HepG2 (cell line): ENCODE measurements around the gene EGR2. TPM values are rescaled to one million over a fixed set of nuclear protein-coding genes. Genes with fewer than 3 reads are reported as not detected.
A peak's percentile ranks its signal among the peaks of the same experiment; 100 is the strongest.

Experiments
- CBX5 ChIP-seq: sonication (generic); formaldehyde crosslinking; IDR thresholded peaks from 2 replicates; pipeline ENCODE4 v1.4.0; 2020; ENCODE audit warnings: missing genetic modification reagents, borderline replicate concordance
- NFKB2 ChIP-seq: sonication (generic); formaldehyde crosslinking; IDR thresholded peaks from 2 replicates; pipeline ENCODE4 v1.4.0; 2020; ENCODE audit warnings: missing genetic modification reagents, borderline replicate concordance
- NRL ChIP-seq: sonication (generic); formaldehyde crosslinking; IDR thresholded peaks from 2 replicates; pipeline ENCODE4 v1.5.0; 2020; ENCODE audit warnings: missing genetic modification reagents, mild to moderate bottlenecking, moderate library complexity, borderline replicate concordance
- POLR2G ChIP-seq: fragments of 200-400 bp; formaldehyde crosslinking; IDR thresholded peaks from 2 replicates; pipeline ENCODE4 v1.6.1; 2018; ENCODE audit warnings: mild to moderate bottlenecking, low read depth, low read length, moderate library complexity
- SMAD1 ChIP-seq: sonication (generic); formaldehyde crosslinking; IDR thresholded peaks from 2 replicates; pipeline ENCODE4 v1.4.0; 2020; ENCODE audit warnings: missing genetic modification reagents, low read depth, mild to moderate bottlenecking, borderline replicate concordance
- SRY ChIP-seq: sonication (generic); formaldehyde crosslinking; IDR thresholded peaks from 2 replicates; pipeline ENCODE4 v1.8.0; 2022; ENCODE audit warnings: mild to moderate bottlenecking, missing genetic modification reagents
- TEAD3 ChIP-seq: optimal IDR thresholded peaks from 2 replicates; pipeline ENCODE3; 2016; ENCODE audit warnings: borderline replicate concordance
- ZNF274 ChIP-seq: sonication (generic); formaldehyde crosslinking; IDR thresholded peaks from 2 replicates; pipeline ENCODE4 v1.5.1; 2020; ENCODE audit warnings: mild to moderate bottlenecking, missing genetic modification reagents
- ZNF773 ChIP-seq: sonication (generic); formaldehyde crosslinking; IDR thresholded peaks from 2 replicates; pipeline ENCODE4 v1.4.0; 2020; ENCODE audit warnings: missing genetic modification reagents, borderline replicate concordance
- polyA plus RNA-seq, 8 experiments: library from polyadenylated mRNA; depleted of rRNA in 3 of 8; stranded (reverse) in 7 of 8; unstranded in 1 of 8; fragments of >200 nt; fragmentation: Illumina TruSeq in 4 of 8; extraction: Trizol in 4 of 8; gene quantifications; 2 replicates each; pipeline versions ENCODE4 v1.2.1 to v1.2.3, GENCODE V29; 2011 to 2016; ENCODE audit warnings: low read depth in 4 of 8, missing spikeins in 1 of 8, mixed read lengths in 1 of 8; ENCODE audit not compliant: insufficient read depth in 1 of 8
- total RNA-seq, 5 experiments: library from RNA; depleted of rRNA; stranded (reverse); fragments of >200 nt; fragmentation: Illumina TruSeq; extraction: Trizol; gene quantifications; 2 replicates each; pipeline ENCODE4 v1.2.3, GENCODE V29; 2016; ENCODE audit warnings: low read depth in 1 of 5
- TF ChIP-seq, protein P1 (sequence below): sonication (generic); formaldehyde crosslinking; IDR thresholded peaks from 2 replicates; pipeline ENCODE4 v1.5.1; 2020; ENCODE audit warnings: mild to moderate bottlenecking, missing genetic modification reagents, moderate library complexity
- TF ChIP-seq, protein P2 (sequence below): sonication (generic); formaldehyde crosslinking; IDR thresholded peaks from 2 replicates; pipeline ENCODE4 v1.9.0; 2022; ENCODE audit warnings: missing genetic modification reagents, mild to moderate bottlenecking, borderline replicate concordance
- TF ChIP-seq, protein P3 (sequence below): sonication (generic); formaldehyde crosslinking; IDR thresholded peaks from 2 replicates; pipeline ENCODE4 v1.4.0; 2020; ENCODE audit warnings: missing genetic modification reagents

Gene EGR2
- total and polyA plus RNA-seq, 2 of the 13 experiments (the other 11 are each of a cell fraction or from before 2014, with no cell fraction given), result 0.11 to 0.15 TPM

DNA sequence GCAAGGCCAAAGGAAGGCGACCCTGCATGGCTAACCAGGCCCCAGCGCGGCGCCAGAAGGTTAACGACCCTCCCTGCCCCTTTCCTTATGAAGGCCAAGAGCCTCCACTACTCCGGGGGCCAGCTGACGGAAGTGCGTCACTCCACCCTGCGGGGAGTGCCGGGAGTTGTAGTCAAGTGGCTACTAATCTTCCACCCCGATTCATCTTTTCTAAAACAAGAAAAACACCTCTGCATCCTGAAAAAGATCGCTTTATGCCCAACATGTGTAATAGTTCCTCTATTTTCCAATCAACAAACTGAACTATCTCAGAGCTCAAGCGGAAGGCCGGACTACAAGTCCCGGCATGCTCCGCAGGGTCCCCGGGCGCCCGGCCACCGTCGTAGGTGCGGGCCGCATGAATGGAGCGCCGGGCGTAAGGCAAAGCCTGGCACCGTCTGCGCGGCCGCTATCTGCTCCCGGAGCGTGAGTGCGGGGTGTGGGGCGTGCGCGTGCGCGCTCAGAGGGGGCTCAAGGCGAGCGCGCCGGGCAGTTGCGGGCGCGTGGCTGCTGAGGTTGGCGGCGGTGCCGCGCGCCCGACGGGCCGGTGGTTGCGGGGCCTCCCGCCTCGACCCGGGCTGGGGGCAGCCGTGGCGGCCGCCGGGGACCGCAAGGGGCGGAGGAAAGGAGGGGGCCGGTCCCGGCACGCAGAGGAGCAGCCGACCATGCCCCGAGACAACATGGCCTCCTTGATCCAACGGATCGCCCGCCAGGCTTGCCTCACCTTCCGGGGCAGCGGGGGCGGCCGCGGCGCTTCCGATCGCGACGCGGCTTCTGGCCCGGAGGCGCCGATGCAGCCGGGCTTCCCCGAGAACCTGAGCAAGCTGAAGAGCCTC, 11.6 kb downstream of the EGR2 start, which contains the start of gene ADO (continued):
- TF ChIP-seq, protein P1, sequence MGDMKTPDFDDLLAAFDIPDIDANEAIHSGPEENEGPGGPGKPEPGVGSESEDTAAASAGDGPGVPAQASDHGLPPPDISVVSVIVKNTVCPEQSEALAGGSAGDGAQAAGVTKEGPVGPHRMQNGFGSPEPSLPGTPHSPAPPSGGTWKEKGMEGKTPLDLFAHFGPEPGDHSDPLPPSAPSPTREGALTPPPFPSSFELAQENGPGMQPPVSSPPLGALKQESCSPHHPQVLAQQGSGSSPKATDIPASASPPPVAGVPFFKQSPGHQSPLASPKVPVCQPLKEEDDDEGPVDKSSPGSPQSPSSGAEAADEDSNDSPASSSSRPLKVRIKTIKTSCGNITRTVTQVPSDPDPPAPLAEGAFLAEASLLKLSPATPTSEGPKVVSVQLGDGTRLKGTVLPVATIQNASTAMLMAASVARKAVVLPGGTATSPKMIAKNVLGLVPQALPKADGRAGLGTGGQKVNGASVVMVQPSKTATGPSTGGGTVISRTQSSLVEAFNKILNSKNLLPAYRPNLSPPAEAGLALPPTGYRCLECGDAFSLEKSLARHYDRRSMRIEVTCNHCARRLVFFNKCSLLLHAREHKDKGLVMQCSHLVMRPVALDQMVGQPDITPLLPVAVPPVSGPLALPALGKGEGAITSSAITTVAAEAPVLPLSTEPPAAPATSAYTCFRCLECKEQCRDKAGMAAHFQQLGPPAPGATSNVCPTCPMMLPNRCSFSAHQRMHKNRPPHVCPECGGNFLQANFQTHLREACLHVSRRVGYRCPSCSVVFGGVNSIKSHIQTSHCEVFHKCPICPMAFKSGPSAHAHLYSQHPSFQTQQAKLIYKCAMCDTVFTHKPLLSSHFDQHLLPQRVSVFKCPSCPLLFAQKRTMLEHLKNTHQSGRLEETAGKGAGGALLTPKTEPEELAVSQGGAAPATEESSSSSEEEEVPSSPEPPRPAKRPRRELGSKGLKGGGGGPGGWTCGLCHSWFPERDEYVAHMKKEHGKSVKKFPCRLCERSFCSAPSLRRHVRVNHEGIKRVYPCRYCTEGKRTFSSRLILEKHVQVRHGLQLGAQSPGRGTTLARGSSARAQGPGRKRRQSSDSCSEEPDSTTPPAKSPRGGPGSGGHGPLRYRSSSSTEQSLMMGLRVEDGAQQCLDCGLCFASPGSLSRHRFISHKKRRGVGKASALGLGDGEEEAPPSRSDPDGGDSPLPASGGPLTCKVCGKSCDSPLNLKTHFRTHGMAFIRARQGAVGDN (CRISPR knock-in tag), result peak; percentile 51
- TF ChIP-seq SMAD1 (CRISPR knock-in tag) (no peak), ZNF274 (0 out of 2 replicates have a peak, but pooled peaks have one; percentile 8), POLR2G (peak; percentile 88), NRL (CRISPR knock-in tag) (0 out of 2 replicates have a peak, but pooled peaks have one; percentile 48), ZNF773 (peak; percentile 61; the same call in 1 of the 2 replicates), CBX5 (CRISPR knock-in tag) (peak; percentile 46; the same call in 1 of the 2 replicates), SRY (no peak; the same call in 1 of the 2 replicates), NFKB2 (CRISPR knock-in tag) (no peak), TEAD3 (peak; percentile 56)
- TF ChIP-seq, protein P2, sequence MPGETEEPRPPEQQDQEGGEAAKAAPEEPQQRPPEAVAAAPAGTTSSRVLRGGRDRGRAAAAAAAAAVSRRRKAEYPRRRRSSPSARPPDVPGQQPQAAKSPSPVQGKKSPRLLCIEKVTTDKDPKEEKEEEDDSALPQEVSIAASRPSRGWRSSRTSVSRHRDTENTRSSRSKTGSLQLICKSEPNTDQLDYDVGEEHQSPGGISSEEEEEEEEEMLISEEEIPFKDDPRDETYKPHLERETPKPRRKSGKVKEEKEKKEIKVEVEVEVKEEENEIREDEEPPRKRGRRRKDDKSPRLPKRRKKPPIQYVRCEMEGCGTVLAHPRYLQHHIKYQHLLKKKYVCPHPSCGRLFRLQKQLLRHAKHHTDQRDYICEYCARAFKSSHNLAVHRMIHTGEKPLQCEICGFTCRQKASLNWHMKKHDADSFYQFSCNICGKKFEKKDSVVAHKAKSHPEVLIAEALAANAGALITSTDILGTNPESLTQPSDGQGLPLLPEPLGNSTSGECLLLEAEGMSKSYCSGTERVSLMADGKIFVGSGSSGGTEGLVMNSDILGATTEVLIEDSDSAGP (CRISPR knock-in tag), result no peak
- TF ChIP-seq, protein P3, sequence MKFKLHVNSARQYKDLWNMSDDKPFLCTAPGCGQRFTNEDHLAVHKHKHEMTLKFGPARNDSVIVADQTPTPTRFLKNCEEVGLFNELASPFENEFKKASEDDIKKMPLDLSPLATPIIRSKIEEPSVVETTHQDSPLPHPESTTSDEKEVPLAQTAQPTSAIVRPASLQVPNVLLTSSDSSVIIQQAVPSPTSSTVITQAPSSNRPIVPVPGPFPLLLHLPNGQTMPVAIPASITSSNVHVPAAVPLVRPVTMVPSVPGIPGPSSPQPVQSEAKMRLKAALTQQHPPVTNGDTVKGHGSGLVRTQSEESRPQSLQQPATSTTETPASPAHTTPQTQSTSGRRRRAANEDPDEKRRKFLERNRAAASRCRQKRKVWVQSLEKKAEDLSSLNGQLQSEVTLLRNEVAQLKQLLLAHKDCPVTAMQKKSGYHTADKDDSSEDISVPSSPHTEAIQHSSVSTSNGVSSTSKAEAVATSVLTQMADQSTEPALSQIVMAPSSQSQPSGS, result 0 out of 2 replicates have a peak, but pooled peaks have one; percentile 30
